HG02884 (cell line): ENCODE results near the gene DYSF.
"Not testable (repeated sequence)": the region's sequence is repeated elsewhere in the genome, so short reads cannot be mapped to it uniquely, and the experiment has no call there.

Experiments used
- ATAC-seq: cut with Tn5 transposase; IDR thresholded peaks from one replicate; pipeline ENCODE4 v1.9.1; 2021; ENCODE audit warnings: mild to moderate bottlenecking, moderate library complexity; ENCODE audit not compliant: unreplicated experiment

The DYSF gene

DNA sequence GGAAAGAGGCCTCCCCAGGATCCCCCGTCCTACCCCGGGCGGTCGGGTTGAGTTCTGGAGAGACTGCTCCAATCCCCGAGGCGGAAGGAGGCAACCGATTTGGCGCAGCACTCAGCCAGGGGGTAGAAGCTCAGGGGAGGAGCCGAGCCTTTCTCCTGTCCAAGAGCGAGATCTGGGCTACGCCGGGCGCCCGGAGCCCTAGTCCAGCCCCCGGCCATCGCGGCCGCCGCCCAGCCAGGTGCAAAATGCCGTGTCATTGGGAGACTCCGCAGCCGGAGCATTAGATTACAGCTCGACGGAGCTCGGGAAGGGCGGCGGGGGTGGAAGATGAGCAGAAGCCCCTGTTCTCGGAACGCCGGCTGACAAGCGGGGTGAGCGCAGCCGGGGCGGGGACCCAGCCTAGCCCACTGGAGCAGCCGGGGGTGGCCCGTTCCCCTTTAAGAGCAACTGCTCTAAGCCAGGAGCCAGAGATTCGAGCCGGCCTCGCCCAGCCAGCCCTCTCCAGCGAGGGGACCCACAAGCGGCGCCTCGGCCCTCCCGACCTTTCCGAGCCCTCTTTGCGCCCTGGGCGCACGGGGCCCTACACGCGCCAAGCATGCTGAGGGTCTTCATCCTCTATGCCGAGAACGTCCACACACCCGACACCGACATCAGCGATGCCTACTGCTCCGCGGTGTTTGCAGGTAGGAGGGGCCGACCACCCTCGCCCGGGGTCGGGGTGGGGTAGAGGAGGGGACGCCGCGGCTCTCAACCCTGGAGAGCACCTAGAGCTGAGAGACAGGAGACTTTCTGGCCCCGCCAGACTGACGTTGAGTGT is at the start of gene DYSF:
Gene DYSF, plus strand, starts transcription at position 158 of the 817 bp plus-strand sequence.
- ATAC-seq: no peak

DNA sequence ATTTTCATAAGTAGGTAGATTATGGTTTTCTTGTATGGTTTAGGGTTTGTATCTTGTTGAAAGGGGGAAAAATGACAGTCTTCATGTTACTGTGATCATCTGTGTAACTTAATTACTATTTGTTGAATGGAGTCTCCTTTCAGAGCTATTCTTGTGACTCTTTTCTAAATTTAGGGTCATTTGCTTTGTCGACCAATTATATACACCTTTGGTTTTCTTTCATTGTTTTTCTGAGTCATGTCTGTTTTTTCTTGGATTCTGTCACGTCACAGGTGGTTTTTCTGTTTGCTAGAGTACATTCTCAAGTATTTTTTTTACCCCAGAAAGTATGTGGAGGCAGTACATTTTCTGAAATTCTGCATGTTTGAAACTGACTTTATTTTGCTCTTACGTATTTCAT is 43.8 kb upstream of the DYSF start:
- ATAC-seq: no peak

- no peak for ATAC-seq
Measured at GRCh38 chr2:71410696-71411095, 42.7 kb upstream of the DYSF start.

- not testable (repeated sequence) for ATAC-seq
Measured at GRCh38 chr2:71416866-71417265, 36.5 kb upstream of the DYSF start.

DNA sequence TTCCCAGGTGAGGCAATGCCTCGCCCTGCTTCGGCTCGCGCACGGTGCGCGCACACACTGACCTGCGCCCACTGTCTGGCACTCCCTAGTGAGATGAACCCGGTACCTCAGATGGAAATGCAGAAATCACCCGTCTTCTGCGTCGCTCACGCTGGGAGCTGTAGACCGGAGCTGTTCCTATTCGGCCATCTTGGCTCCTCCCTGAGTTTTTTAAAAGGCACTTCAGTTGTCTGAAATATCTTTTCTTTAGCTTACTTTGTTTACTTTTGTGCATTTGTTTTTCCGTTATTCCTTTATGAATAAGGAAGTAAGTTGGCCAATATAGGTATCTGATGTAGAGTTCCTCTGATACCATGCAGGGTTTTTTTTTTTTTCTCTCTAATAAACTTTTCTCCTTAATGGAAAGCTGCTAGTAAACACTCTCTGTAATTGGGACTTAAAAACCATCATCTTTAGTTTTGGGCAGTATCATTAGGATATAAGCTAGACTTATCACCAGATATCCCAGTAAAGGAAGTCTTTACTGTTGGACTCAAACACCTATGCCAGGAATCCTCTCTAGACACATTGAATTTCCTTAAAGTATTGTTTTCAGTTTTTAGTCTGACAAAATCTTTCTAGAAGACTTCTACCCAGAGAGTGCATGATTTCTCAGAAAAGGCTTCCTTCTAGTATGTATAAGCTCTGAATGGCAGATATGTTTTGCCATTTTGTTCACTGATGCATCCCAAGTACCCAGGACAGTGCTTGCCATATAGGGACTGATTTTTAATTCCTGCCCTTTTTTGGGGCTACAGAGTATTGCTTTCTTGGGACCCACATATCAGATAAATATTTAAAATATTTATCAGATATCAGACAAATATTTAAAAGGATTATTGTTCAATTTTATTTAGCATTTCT is 35.8 kb upstream of the DYSF start:
- ATAC-seq: no peak

GRCh38 chr2:71419145-71419544 is 34.2 kb upstream of the DYSF start:
- ATAC-seq: no peak

DNA sequence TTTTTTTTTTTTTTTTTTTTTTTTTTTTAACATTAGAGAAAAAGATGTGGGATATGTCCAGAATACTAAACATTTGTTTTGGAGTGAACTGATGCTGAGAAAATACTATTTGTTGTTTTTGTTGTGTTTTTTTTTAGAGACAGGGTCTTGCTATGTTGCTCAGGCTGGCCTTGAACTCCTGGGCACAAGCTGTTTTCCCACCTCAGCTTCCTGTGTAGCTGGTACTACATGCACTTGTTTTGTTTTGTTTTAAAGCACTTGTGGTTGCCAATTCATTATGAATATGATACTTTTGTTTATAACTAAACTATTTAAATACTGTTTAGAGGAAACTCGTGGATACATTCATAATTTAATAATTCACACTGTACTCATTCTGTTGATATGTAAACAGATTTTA is 33.4 kb upstream of the DYSF start:
- no peak for ATAC-seq

DNA sequence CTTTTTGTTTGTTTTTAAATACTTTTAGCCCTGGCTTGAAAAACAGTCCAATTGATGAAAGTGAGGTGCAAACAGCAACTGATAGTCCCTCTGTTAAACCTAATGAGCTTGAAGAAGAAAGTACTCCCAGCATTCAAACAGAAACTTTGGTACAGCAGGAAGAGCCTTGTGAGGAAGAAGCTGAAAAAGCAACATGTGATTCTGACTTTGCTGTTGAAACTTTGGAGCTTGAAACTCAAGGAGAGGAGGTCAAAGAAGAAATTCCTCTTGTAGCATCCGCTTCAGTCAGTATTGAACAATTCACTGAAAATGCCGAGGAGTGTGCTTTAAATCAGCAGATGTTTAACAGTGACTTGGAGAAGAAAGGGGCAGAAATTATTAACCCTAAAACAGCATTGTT is 30.6 kb upstream of the DYSF start:
- ATAC-seq: no peak

DNA sequence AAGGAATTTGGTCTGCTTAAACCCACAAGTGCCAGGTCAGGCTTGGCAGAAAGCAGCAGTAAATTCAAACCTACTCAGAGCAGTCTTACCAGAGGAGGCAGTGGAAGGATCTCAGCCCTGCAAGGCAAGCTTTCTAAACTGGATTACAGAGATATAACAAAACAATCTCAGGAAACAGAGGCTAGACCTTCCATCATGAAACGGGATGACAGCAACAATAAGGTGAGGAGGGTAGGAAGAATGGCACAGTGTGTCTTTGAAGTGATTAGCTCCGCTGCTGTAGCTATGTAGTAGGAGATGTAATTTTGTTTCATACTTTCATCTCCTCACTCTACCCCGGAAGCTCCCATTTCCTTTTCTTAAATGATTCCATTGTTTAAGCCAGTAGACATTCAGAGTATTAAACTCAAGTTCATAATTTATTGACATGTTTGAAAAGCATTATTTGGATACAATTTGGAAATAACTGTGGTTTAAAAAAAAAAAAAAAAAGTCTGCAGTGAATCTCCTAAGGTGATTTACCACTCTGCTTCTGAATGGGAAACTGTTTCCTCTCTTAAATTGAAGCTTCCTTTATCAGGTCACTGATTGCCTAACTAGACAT is 29.4 kb upstream of the DYSF start:
- ATAC-seq: no peak

GRCh38 chr2:71426721-71427120 is 26.6 kb upstream of the DYSF start:
- no peak for ATAC-seq

GRCh38 chr2:71428472-71429383 is 24.6 kb upstream of the DYSF start:
- no peak for ATAC-seq

DNA sequence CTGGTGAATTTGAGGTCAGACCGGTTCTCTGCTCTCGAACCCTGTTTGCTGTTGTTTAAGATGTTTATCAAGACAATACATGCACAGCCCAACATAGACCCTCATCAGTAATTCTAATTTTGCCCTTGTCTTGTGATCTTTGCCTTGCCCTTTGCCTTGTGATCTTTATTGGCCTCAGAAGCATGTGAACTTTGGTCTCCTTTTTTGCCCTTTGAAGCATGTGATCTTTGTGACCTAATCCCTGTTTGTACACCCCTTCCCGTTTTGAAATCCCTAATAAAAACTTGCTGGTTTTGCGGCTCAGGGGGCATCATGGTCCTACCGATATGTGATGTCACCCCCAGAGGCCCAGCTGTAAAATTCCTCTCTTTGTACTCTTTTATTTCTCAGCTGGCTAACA is 8.2 kb upstream of the DYSF start:
- ATAC-seq: not testable (repeated sequence)

- ATAC-seq: no peak
Measured at GRCh38 chr2:71446505-71446904, 6.9 kb upstream of the DYSF start.

GRCh38 chr2:71449343-71449742 is 4.0 kb upstream of the DYSF start:
- no peak for ATAC-seq

DNA sequence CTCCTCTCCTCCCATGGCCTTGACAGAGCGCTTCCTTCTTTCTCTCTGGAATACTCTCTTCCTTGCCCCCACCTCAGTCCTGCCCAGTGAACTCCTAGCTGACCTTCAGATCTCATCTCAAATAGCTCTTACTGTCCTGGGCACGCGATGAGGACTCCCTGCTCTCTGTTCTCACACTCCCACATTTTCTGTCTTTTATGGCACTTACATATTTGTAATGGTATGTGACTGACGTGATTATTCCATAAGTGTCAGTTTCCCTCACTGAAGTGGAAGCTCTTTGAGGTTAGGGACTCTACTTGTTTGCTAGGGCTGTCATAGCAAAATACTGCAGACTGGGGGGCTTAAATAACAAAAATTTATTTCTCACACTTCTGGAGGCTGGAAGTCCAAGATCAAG is 1.7 kb upstream of the DYSF start:
- ATAC-seq: no peak

GRCh38 chr2:71452565-71452964 is 796 bp upstream of the DYSF start:
- ATAC-seq: no peak

GRCh38 chr2:71454221-71455010 is 1.1 kb downstream of the DYSF start:
- no peak for ATAC-seq

GRCh38 chr2:71455011-71455740 is 1.8 kb downstream of the DYSF start:
- no peak for ATAC-seq
